GM12874 (cell line): ENCODE data around the gene OSGEP.

Experiments
- TF ChIP-seq, protein P1 (sequence below): IDR thresholded peaks from 2 replicates; pipeline ENCODE4 v1.5.1; 2011; ENCODE audit warnings: low read depth, mild to moderate bottlenecking, control low read depth, low read length, moderate library complexity; ENCODE audit not compliant: insufficient read depth

OSGEP gene

DNA sequence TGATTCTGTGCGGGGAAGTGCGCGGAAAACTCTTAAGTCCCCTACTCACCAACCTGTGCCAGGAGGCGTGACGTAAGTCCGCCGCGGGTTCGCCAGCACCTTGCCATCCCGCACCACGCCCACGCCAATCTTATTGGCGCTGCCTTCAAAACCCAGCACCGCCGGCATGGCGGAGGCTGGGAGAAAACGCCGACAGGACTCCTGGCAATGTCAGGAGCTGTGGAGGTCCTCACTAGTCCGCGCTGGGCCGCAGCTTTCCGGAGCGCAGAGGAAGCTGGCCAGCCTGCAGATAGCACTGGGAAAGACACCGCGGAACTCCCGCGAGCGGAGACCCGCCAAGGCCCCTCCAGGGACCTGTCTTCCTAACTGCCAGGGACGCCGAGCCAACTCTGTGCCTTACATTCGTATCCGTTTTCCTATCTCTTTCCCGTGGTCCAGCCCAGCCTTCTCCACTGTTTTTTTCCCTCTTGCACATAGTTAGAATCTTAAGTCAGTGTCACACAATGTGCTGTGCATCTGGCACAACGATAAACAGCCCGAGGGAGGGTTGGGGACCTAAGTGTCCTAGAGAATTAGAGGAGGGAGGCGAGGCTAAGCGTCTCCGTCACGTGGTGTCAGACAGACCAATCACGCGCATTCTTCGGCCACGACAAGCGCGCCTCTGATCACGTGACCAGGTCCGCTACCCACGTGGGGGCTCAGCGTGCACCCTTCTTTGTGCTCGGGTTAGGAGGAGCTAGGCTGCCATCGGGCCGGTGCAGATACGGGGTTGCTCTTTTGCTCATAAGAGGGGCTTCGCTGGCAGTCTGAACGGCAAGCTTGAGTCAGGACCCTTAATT is at the start of gene OSGEP, which contains the start of gene APEX1:
Gene OSGEP, minus strand, starts transcription at position 297 of the 839 bp plus-strand sequence. Its CDS starts 129 bp downstream, at position 168.
Gene APEX1, plus strand, starts transcription at position 711 of the 839 bp plus-strand sequence. CDS start 420 bp downstream, outside the sequence.
- TF ChIP-seq, protein P1, sequence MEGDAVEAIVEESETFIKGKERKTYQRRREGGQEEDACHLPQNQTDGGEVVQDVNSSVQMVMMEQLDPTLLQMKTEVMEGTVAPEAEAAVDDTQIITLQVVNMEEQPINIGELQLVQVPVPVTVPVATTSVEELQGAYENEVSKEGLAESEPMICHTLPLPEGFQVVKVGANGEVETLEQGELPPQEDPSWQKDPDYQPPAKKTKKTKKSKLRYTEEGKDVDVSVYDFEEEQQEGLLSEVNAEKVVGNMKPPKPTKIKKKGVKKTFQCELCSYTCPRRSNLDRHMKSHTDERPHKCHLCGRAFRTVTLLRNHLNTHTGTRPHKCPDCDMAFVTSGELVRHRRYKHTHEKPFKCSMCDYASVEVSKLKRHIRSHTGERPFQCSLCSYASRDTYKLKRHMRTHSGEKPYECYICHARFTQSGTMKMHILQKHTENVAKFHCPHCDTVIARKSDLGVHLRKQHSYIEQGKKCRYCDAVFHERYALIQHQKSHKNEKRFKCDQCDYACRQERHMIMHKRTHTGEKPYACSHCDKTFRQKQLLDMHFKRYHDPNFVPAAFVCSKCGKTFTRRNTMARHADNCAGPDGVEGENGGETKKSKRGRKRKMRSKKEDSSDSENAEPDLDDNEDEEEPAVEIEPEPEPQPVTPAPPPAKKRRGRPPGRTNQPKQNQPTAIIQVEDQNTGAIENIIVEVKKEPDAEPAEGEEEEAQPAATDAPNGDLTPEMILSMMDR, result no peak

GRCh38 chr14:20503898-20504297 is 49.3 kb upstream of the OSGEP start:
- TF ChIP-seq, protein P1, result no peak

GRCh38 chr14:20501346-20501745 is 46.7 kb upstream of the OSGEP start:
- TF ChIP-seq, protein P1, result no peak

DNA sequence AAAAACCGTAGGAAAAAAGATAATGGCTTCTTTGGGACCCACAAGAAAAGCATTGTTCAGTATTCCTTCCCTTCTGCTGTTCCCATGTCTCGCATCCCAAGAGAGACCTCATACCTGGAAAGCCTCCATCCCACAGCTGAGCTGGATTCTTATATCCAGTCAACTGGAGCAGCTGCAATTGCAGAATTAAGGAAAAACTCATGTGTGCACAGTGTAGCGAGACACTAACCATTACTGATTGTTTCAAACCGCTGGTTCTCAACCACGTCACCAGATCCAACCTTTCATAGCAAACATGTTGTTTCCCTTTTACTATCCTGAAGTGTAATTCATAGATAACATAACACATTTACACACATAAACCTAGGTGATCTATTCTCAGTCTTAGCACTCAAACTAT is 45.3 kb upstream of the OSGEP start:
- TF ChIP-seq, protein P1, result no peak

DNA sequence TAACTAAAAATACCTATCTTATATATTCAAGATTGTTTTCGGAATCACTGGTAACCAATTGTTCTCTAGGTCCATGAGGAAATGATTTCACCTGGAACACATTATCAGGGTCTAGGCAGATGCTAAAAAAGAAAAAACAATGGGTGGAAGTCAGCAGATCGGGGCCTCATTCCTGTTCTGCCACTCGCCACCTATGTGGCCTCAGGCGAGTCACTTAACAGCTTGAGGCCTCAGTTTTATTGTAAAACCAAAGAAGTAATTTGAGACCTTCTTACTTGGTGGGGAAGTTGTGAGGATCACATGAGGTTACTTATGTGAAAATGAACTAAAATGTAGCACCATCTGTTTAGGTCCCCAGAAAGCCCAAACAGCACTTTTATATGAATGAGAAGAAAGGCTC is 44.5 kb upstream of the OSGEP start:
- TF ChIP-seq, protein P1, result no peak

GRCh38 chr14:20498622-20499021 is 44.0 kb upstream of the OSGEP start:
- TF ChIP-seq, protein P1, result no peak

GRCh38 chr14:20494935-20495766 is 40.5 kb upstream of the OSGEP start:
- TF ChIP-seq, protein P1, result no peak
